Suprapubic skin (tissue), 3 donors: Measurements from ENCODE around the gene TSHZ2.

Experiments
- EP300 ChIP-seq: sonication (generic); formaldehyde crosslinking; IDR thresholded peaks from one replicate; pipeline ENCODE4 v1.6.1; 2017; ENCODE audit warnings: antibody characterized with exemption
- TF ChIP-seq, protein P1 (sequence below), 2 donors: fragments of 200-600 bp in 1 of 2; fragments of 450-650 bp in 1 of 2; sonication (generic) in 1 of 2; IDR thresholded peaks; one replicate each; pipeline ENCODE4 v1.5.1; 2016 to 2019; ENCODE audit warnings: antibody characterized with exemption in 2 of 2, mild to moderate bottlenecking in 1 of 2, moderate library complexity in 1 of 2

DNA sequence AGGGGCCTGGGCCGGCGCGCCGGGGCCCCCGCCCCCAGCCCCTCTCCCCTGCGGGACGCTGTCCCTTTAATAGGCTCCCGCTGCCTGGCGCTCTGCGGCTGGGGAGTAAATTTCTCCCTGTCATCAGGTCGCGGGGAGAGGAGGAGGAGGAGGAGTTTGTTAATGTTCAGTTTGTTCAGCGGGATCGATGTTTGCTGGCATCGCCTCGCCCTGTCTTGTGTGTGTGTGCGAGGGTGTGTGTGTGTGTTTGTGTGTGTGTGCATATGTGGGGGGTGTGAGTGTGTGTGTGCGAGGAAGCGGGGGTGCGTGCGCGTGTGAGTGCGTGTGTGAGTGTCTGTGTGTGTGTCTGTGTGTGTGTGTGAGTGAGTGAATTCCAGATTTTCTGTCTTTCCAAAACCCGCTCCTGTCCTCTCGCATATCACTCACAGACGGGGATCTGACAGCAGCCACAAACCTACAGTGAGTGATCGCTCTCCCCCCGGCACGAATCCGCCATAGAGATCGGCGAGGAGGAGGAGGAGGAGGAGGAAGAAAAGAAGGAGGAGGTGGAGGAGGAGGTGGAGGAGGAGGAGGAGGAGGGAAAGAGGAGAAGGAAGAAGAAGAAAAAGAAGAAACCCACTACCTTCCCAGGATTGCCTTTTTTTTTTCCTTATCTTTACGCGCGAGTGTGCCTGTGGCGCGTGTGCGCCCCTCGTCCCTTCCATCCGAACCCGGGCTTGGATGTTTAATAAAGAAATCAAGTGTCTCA is at the start of gene TSHZ2:
- TF ChIP-seq, protein P1, sequence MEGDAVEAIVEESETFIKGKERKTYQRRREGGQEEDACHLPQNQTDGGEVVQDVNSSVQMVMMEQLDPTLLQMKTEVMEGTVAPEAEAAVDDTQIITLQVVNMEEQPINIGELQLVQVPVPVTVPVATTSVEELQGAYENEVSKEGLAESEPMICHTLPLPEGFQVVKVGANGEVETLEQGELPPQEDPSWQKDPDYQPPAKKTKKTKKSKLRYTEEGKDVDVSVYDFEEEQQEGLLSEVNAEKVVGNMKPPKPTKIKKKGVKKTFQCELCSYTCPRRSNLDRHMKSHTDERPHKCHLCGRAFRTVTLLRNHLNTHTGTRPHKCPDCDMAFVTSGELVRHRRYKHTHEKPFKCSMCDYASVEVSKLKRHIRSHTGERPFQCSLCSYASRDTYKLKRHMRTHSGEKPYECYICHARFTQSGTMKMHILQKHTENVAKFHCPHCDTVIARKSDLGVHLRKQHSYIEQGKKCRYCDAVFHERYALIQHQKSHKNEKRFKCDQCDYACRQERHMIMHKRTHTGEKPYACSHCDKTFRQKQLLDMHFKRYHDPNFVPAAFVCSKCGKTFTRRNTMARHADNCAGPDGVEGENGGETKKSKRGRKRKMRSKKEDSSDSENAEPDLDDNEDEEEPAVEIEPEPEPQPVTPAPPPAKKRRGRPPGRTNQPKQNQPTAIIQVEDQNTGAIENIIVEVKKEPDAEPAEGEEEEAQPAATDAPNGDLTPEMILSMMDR (IDR thresholded peaks at IDR 0.05) = no peak
- no peak for TF ChIP-seq EP300
